NCI-H226 (cell line): Measurements from ENCODE around the gene LMBR1L.

Experiments used
- DNase-seq: peaks from one replicate; pipeline ENCODE4 v3.0.0-alpha.2; 2015

The LMBR1L gene

GRCh38 chr12:49051373-49051764, 59.3 kb downstream of the LMBR1L start:
- DNase-seq = no peak

- no peak for DNase-seq
These were observed 59.9 kb downstream of the LMBR1L start for GRCh38 chr12:49050507-49051372.

- peak; percentile 89 for DNase-seq
These were observed 61.0 kb downstream of the LMBR1L start for GRCh38 chr12:49049566-49050224.

- no peak for DNase-seq
These were observed 61.7 kb downstream of the LMBR1L start for GRCh38 chr12:49048953-49049352.
